SU-DHL-6 (cell line): ENCODE measurements around the gene HOXC10.

Experiments
- EZH2phosphoT487 ChIP-seq: fragments of 200-600 bp; sonication (generic), shearing (Covaris generic); conservative IDR thresholded peaks from 2 replicates; pipeline ENCODE4 v1.6.1; 2018; ENCODE audit warnings: mild to moderate bottlenecking, antibody characterized with exemption, low read length, moderate library complexity, mixed read lengths
- TF ChIP-seq, protein P1 (sequence below): fragments of 200-600 bp; sonication (generic); IDR thresholded peaks from one replicate; pipeline ENCODE4 v1.5.1; 2017; ENCODE audit warnings: antibody characterized with exemption, mild to moderate bottlenecking, low read length, moderate library complexity; ENCODE audit not compliant: insufficient read depth, poor library complexity, severe bottlenecking

DNA sequence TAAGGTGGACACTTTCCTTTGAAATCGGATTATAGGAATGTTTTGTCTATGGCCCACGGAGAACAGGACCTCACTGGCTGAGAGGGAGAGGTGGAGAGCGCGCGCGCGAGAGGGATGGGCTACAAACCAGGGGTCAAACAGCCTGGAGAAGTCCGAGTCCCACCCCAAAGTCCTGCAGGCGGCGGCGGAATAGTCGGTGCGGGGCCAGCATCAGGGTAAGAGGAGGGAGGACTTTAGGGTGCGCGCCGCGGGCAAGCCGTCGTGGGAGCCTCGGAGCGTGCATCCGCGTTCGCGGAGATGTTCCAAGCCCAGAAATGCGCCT, 20.5 kb downstream of the HOXC10 start:
- TF ChIP-seq, protein P1, sequence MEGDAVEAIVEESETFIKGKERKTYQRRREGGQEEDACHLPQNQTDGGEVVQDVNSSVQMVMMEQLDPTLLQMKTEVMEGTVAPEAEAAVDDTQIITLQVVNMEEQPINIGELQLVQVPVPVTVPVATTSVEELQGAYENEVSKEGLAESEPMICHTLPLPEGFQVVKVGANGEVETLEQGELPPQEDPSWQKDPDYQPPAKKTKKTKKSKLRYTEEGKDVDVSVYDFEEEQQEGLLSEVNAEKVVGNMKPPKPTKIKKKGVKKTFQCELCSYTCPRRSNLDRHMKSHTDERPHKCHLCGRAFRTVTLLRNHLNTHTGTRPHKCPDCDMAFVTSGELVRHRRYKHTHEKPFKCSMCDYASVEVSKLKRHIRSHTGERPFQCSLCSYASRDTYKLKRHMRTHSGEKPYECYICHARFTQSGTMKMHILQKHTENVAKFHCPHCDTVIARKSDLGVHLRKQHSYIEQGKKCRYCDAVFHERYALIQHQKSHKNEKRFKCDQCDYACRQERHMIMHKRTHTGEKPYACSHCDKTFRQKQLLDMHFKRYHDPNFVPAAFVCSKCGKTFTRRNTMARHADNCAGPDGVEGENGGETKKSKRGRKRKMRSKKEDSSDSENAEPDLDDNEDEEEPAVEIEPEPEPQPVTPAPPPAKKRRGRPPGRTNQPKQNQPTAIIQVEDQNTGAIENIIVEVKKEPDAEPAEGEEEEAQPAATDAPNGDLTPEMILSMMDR = no peak
- TF ChIP-seq EZH2phosphoT487 = no peak
